PFSK-1 (cell line): Measurements from ENCODE around the gene THSD4.

Experiments used
- FOXP2 ChIP-seq: optimal IDR thresholded peaks from 2 replicates; pipeline ENCODE3; 2011; ENCODE audit warnings: borderline replicate concordance, control low read depth, inconsistent platforms; ENCODE audit not compliant: insufficient read depth; ENCODE audit errors: extremely low read length, extremely low read depth
- POLR2AphosphoS5 ChIP-seq: IDR thresholded peaks from 2 replicates; pipeline ENCODE4 v1.6.1; 2012; ENCODE audit warnings: low read depth, mild to moderate bottlenecking, control low read depth, low read length, moderate library complexity
- SIN3A ChIP-seq: IDR thresholded peaks from 2 replicates; pipeline ENCODE4 v1.6.1; 2012; ENCODE audit warnings: mild to moderate bottlenecking, low read length, moderate library complexity, borderline replicate concordance; ENCODE audit not compliant: insufficient read depth
- TAF1 ChIP-seq: IDR thresholded peaks from 2 replicates; pipeline ENCODE4 v1.6.1; 2012; ENCODE audit warnings: low read length, control low read depth, borderline replicate concordance; ENCODE audit not compliant: insufficient read depth
- TF ChIP-seq, protein P1 (sequence below), 2 experiments: IDR thresholded peaks; 2 replicates each; pipeline versions ENCODE4 v1.6.1 to v1.8.0; 2011 to 2012; ENCODE audit warnings: low read depth in 2 of 2, low read length in 2 of 2, control low read depth in 1 of 2, inconsistent platforms in 1 of 2, mild to moderate bottlenecking in 1 of 2, moderate library complexity in 1 of 2; ENCODE audit not compliant: insufficient read depth in 1 of 2

THSD4 gene

DNA sequence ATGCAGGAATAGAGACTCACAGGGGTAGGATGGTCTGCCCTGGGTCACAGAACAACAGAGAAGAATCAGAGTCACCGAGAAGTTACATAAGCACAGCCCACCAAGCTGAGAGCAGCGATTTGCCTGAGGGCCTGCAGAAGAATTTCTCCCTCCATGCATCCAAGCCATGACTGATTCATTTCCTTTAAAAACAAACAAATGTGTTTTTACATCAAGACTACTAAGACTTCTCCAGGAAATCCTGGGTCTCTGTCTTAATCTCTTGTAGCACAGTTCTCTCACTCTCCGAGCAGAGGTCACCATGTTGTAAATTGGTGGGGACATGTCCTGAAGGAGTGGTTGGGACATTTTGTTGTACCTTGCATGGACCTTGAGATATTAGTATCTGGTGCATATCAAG is 159.8 kb downstream of the THSD4 start:
- TF ChIP-seq FOXP2 (no peak), POLR2AphosphoS5 (no peak), SIN3A (no peak), TAF1 (no peak)
- TF ChIP-seq, protein P1, sequence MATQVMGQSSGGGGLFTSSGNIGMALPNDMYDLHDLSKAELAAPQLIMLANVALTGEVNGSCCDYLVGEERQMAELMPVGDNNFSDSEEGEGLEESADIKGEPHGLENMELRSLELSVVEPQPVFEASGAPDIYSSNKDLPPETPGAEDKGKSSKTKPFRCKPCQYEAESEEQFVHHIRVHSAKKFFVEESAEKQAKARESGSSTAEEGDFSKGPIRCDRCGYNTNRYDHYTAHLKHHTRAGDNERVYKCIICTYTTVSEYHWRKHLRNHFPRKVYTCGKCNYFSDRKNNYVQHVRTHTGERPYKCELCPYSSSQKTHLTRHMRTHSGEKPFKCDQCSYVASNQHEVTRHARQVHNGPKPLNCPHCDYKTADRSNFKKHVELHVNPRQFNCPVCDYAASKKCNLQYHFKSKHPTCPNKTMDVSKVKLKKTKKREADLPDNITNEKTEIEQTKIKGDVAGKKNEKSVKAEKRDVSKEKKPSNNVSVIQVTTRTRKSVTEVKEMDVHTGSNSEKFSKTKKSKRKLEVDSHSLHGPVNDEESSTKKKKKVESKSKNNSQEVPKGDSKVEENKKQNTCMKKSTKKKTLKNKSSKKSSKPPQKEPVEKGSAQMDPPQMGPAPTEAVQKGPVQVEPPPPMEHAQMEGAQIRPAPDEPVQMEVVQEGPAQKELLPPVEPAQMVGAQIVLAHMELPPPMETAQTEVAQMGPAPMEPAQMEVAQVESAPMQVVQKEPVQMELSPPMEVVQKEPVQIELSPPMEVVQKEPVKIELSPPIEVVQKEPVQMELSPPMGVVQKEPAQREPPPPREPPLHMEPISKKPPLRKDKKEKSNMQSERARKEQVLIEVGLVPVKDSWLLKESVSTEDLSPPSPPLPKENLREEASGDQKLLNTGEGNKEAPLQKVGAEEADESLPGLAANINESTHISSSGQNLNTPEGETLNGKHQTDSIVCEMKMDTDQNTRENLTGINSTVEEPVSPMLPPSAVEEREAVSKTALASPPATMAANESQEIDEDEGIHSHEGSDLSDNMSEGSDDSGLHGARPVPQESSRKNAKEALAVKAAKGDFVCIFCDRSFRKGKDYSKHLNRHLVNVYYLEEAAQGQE (IDR thresholded peaks at IDR 0.05; ENCODE audit: insufficient read depth in 1 of 2, low read depth in 2 of 2, low read length in 2 of 2) = no peak

DNA sequence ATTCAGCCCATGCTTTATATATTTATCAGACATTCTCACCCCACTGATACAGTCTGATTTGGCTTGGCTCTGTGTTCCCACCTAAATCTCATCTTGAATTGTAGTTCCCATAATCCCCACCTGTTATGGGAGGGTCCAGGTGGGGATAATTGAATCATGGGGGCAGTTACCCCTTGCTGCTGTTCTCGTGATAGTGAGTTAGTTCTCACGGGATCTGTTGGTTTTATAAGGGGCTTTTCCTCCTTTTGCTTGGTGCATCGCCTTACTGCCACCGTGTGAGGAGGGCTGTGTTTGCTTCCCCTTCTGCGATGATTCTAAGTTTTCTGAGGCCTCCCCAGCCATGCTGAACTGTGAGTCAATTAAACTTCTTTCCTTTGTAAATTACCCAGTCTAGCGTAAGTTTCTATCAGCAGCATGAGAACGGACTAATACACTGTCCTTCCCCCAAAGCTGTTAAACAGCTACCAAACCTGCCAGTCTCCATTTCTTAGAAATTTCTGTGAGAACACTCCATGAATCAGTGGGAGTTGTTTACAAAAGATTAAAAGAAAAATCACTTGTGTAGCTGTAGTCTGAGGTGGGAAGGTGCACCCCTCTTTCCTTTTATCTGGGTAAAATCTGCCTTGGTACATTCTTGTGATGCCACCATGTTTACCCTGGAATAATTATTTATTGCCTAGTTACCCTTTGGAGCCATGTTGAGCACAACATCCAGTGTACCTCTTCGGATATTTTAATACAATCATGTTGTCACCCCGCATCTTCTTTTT is 160.5 kb downstream of the THSD4 start:
- TF ChIP-seq POLR2AphosphoS5 (no peak), SIN3A (no peak), FOXP2 (no peak), TAF1 (no peak)
- TF ChIP-seq, protein P1 (IDR thresholded peaks at IDR 0.05; ENCODE audit: insufficient read depth in 1 of 2, low read depth in 2 of 2, low read length in 2 of 2) = no peak

DNA sequence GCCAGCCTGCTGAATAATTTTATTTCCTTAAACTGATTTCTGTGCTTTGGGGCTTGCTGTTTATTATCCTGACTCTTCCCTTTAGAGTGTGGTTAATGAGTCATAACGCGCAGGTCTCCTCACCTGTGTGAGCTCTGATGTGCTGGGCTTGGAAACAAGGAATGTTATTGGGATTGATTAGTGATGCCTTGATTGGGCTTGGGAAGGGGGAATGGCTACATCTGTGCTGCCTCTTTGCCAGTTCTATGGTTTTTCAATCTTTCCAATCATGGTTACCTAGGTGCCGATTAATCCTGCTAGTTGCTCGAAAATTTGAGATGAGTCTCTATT is 161.0 kb downstream of the THSD4 start:
- TF ChIP-seq FOXP2 (no peak), SIN3A (no peak), POLR2AphosphoS5 (no peak), TAF1 (no peak)
- TF ChIP-seq, protein P1 (IDR thresholded peaks at IDR 0.05; ENCODE audit: insufficient read depth in 1 of 2, low read depth in 2 of 2, low read length in 2 of 2) = no peak

DNA sequence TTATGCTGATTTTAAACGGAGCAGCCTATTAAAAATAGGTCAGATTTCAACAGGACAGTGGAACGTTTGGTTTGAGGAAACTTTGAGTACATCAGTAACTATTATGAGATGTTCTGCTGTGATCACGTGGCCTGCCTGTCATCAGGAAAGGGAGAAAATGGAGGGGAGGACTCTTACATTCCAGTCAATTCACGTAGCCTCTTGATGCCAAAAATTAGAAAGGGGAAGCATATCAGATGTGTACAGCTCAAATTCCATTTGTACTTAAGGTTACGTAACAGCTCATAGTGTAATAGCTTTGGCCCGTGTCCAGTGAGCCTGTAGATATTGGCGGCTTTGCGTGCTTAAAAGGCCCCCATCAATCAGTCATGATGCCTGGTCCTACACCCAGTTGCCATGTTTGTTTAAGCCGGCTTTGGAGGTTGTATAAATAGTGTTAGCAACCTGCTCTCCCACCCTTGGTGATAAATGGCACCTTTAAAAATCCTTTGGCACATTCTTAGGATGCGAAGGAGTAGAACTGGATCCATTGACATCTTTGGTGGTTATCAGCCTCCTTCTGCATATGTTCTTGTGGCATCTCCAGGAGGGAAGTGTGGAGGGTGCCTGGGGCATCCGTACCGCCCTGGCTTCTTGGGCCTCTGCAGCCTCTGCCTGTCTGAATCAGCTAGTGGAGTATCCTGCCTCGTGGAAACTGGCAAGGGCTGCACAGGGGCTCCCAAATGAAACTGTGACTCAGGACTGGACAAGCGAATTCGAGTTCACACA is 163.9 kb downstream of the THSD4 start:
- TF ChIP-seq FOXP2 (no peak), POLR2AphosphoS5 (no peak)
- TF ChIP-seq, protein P1 (IDR thresholded peaks at IDR 0.05; ENCODE audit: insufficient read depth in 1 of 2, low read depth in 2 of 2, low read length in 2 of 2) = no peak

DNA sequence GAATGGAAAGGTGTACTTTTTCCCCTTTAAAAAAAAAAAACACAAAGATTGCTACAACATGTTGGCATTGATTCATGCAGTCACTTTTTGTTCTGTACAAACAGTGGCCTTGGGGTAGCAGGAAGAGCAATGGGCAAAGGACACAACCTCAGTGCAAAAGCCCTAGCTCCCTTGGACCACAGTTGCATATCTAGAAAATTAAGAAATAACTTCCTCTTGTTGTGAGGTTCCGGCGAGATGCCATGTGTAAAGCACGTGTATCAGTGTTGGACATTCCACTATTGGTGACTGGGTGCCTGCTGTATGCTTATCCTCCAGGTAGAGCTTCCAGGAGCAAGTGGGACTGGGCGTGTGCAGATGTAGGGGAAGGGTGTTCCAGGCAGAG is 164.5 kb downstream of the THSD4 start:
- TF ChIP-seq POLR2AphosphoS5 (no peak), SIN3A (no peak), FOXP2 (no peak), TAF1 (no peak)
- TF ChIP-seq, protein P1 (IDR thresholded peaks at IDR 0.05; ENCODE audit: insufficient read depth in 1 of 2, low read depth in 2 of 2, low read length in 2 of 2) = no peak
